HL-60 (cell line): Measurements from ENCODE around the gene SLC4A9.

Source experiments
- DNase-seq, 2 experiments: peaks; one replicate each; pipeline ENCODE4 v3.0.0-alpha.2; 2010 to 2020; ENCODE audit warnings: low read depth in 1 of 2, low spot score in 1 of 2
- H3K27ac ChIP-seq: fragments of 250-450 bp; sonication (Bioruptor Pico); replicated peaks from 2 replicates; pipeline ENCODE4 v1.5.1; 2020; ENCODE audit warnings: mild to moderate bottlenecking, moderate library complexity
- H3K27me3 ChIP-seq: fragments of 250-450 bp; sonication (Bioruptor Pico); 2 replicates; pipeline ENCODE4 v1.5.1; 2021; ENCODE audit warnings: mild to moderate bottlenecking, moderate library complexity; ENCODE audit not compliant: insufficient read depth, poor library complexity, severe bottlenecking
- H3K4me3 ChIP-seq: replicated peaks from 2 replicates; pipeline ENCODE4 v1.5.1; 2011; ENCODE audit warnings: mild to moderate bottlenecking, control low read depth, low read length; ENCODE audit not compliant: insufficient read depth
- GABPA ChIP-seq: IDR thresholded peaks from 2 replicates; pipeline ENCODE4 v1.6.1; 2012; ENCODE audit warnings: low read depth
- POLR2AphosphoS5 ChIP-seq: IDR thresholded peaks from 2 replicates; pipeline ENCODE4 v1.6.1; 2012; ENCODE audit warnings: low read depth
- SPI1 ChIP-seq: IDR thresholded peaks from 2 replicates; pipeline ENCODE4 v1.6.1; 2012; ENCODE audit warnings: low read depth, mild to moderate bottlenecking, borderline replicate concordance
- TF ChIP-seq, protein P1 (sequence below): IDR thresholded peaks from one replicate; pipeline ENCODE4 v1.5.1; 2011; ENCODE audit warnings: low read length, control low read depth, inconsistent platforms; ENCODE audit not compliant: insufficient read depth
- TF ChIP-seq, protein P2 (sequence below): IDR thresholded peaks from 2 replicates; pipeline ENCODE4 v1.6.1; 2012; ENCODE audit warnings: low read depth; ENCODE audit not compliant: insufficient replicate concordance

SLC4A9 gene

DNA sequence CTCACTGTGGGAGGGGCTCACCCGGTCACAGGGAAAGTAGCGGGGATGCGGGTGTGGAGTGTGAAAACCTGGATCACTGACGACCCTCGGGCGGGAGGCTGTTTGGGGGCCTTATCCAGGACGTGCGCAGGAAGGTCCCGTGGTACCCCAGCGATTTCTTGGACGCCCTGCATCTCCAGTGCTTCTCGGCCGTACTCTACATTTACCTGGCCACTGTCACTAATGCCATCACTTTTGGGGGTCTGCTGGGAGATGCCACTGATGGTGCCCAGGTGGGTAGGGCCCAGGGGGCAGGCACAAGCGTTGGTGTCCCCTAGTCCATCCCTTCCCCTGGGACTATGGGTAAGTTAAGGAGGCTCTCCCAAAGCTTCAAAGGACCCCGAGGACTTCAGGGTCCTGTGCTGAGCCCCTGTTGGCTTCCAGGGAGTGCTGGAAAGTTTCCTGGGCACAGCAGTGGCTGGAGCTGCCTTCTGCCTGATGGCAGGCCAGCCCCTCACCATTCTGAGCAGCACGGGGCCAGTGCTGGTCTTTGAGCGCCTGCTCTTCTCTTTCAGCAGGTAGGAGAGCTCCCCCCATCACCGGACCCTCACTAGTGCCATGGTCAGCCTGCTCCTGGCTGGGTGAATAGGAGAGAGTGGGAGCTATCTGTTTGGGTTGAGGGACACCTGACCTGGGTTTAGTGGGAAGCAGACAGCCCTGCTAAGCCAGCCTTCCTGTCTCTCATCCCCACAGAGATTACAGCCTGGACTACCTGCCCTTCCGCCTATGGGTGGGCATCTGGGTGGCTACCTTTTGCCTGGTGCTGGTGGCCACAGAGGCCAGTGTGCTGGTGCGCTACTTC is 3.9 kb downstream of the SLC4A9 start:
- Histone ChIP-seq H3K27me3 (no peaks in the 10 kb centered on the region), H3K27ac (no peak overlapping the region), H3K4me3 (no peak overlapping the region)
- TF ChIP-seq GABPA (no peak), SPI1 (no peak), POLR2AphosphoS5 (no peak)
- TF ChIP-seq, protein P1, sequence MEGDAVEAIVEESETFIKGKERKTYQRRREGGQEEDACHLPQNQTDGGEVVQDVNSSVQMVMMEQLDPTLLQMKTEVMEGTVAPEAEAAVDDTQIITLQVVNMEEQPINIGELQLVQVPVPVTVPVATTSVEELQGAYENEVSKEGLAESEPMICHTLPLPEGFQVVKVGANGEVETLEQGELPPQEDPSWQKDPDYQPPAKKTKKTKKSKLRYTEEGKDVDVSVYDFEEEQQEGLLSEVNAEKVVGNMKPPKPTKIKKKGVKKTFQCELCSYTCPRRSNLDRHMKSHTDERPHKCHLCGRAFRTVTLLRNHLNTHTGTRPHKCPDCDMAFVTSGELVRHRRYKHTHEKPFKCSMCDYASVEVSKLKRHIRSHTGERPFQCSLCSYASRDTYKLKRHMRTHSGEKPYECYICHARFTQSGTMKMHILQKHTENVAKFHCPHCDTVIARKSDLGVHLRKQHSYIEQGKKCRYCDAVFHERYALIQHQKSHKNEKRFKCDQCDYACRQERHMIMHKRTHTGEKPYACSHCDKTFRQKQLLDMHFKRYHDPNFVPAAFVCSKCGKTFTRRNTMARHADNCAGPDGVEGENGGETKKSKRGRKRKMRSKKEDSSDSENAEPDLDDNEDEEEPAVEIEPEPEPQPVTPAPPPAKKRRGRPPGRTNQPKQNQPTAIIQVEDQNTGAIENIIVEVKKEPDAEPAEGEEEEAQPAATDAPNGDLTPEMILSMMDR = no peak
- TF ChIP-seq, protein P2, sequence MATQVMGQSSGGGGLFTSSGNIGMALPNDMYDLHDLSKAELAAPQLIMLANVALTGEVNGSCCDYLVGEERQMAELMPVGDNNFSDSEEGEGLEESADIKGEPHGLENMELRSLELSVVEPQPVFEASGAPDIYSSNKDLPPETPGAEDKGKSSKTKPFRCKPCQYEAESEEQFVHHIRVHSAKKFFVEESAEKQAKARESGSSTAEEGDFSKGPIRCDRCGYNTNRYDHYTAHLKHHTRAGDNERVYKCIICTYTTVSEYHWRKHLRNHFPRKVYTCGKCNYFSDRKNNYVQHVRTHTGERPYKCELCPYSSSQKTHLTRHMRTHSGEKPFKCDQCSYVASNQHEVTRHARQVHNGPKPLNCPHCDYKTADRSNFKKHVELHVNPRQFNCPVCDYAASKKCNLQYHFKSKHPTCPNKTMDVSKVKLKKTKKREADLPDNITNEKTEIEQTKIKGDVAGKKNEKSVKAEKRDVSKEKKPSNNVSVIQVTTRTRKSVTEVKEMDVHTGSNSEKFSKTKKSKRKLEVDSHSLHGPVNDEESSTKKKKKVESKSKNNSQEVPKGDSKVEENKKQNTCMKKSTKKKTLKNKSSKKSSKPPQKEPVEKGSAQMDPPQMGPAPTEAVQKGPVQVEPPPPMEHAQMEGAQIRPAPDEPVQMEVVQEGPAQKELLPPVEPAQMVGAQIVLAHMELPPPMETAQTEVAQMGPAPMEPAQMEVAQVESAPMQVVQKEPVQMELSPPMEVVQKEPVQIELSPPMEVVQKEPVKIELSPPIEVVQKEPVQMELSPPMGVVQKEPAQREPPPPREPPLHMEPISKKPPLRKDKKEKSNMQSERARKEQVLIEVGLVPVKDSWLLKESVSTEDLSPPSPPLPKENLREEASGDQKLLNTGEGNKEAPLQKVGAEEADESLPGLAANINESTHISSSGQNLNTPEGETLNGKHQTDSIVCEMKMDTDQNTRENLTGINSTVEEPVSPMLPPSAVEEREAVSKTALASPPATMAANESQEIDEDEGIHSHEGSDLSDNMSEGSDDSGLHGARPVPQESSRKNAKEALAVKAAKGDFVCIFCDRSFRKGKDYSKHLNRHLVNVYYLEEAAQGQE = no peak
- no peak for DNase-seq

DNA sequence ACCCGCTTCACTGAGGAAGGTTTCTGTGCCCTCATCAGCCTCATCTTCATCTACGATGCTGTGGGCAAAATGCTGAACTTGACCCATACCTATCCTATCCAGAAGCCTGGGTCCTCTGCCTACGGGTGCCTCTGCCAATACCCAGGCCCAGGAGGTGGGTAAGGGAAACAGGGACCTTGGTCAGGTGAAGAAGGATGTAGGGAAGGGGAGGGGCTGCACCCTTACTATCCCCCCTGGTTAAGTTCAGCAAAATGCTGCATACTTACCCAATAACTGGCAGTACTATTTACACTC is 4.4 kb downstream of the SLC4A9 start:
- no peak overlapping the region for H3K4me3 ChIP-seq
- TF ChIP-seq POLR2AphosphoS5 (no peak), GABPA (no peak), SPI1 (no peak)
- TF ChIP-seq, protein P2 = no peak
- TF ChIP-seq, protein P1 = no peak
- no peak for DNase-seq
- H3K27me3 ChIP-seq = no peaks in the 10 kb centered on the region
- no peak overlapping the region for H3K27ac ChIP-seq

DNA sequence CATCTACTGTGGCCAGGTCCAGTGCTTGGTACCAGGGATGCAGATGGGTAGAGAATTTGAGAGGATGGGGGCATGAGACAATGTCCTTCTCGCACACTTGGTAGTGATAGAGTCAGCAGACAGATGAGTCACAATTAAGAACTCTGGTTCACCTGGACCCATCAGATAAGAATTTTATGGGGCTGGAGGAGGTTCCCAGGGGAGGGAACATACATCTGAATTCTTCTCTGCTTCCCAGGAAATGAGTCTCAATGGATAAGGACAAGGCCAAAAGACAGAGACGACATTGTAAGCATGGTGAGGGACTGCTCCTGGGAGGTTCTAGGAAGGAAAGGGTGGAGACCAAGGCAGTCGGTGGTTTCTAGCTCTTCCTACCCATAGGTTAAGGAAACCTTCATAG is 5.3 kb downstream of the SLC4A9 start:
- H3K27ac ChIP-seq = no peak overlapping the region
- H3K27me3 ChIP-seq = no peaks in the 10 kb centered on the region
- TF ChIP-seq SPI1 (no peak), POLR2AphosphoS5 (no peak), GABPA (no peak)
- TF ChIP-seq, protein P1 = no peak
- no peak overlapping the region for H3K4me3 ChIP-seq
- DNase-seq = no peak

DNA sequence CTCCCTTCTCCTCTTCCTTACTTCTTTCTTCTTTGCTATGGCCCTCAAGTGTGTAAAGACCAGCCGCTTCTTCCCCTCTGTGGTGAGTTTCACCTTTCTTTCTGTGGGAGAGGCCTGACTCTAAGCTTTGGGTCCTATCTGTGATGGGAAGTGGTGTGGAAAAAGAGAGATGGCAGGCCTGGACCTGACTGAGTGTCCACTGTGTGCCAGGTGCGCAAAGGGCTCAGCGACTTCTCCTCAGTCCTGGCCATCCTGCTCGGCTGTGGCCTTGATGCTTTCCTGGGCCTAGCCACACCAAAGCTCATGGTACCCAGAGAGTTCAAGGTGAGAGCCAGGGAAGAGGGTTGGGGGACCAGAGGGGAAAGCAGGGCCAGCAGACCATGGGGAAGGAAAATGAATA is 5.9 kb downstream of the SLC4A9 start:
- no peak for DNase-seq
- H3K4me3 ChIP-seq = no peak overlapping the region
- H3K27ac ChIP-seq = no peak overlapping the region
- no peaks in the 10 kb centered on the region for H3K27me3 ChIP-seq
- TF ChIP-seq POLR2AphosphoS5 (no peak), SPI1 (no peak), GABPA (no peak)
- TF ChIP-seq, protein P2 = no peak
- TF ChIP-seq, protein P1 = no peak
